ENCODE measurements around the gene RSBN1.
"Not testable (repeated sequence)": the region's sequence is repeated elsewhere in the genome, so short reads cannot be mapped to it uniquely, and the experiment has no call there.

Gene RSBN1

GRCh38 chr1:113732802-113733201 lies 79.5 kb downstream of the RSBN1 start:
- FAIRE-seq, result no peak

GRCh38 chr1:113721010-113721409 lies 91.3 kb downstream of the RSBN1 start:
- FAIRE-seq, result no peak

- not testable (repeated sequence) for FAIRE-seq
Observed at GRCh38 chr1:113718621-113719020, 93.7 kb downstream of the RSBN1 start.

GRCh38 chr1:113717506-113717905 lies 94.8 kb downstream of the RSBN1 start:
- not testable (repeated sequence) for FAIRE-seq

GRCh38 chr1:113714606-113715269 lies 97.5 kb downstream of the RSBN1 start:
- no peak for FAIRE-seq
